Smooth muscle cell of the umbilical artery (primary cell): ENCODE results near the gene NEK3. TPM values are rescaled to one million over a fixed set of nuclear protein-coding genes. Genes with fewer than 3 reads are reported as not detected.

Source experiments
- total RNA-seq: library from RNA; depleted of rRNA; stranded (reverse); fragments of >200 nt; gene quantifications from 2 replicates; pipeline ENCODE4 v1.2.3, GENCODE V29; 2014

NEK3 gene, protein sequence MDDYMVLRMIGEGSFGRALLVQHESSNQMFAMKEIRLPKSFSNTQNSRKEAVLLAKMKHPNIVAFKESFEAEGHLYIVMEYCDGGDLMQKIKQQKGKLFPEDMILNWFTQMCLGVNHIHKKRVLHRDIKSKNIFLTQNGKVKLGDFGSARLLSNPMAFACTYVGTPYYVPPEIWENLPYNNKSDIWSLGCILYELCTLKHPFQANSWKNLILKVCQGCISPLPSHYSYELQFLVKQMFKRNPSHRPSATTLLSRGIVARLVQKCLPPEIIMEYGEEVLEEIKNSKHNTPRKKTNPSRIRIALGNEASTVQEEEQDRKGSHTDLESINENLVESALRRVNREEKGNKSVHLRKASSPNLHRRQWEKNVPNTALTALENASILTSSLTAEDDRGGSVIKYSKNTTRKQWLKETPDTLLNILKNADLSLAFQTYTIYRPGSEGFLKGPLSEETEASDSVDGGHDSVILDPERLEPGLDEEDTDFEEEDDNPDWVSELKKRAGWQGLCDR
- total RNA-seq, result 8.0 and 13.1 TPM in 2 replicates

DNA sequence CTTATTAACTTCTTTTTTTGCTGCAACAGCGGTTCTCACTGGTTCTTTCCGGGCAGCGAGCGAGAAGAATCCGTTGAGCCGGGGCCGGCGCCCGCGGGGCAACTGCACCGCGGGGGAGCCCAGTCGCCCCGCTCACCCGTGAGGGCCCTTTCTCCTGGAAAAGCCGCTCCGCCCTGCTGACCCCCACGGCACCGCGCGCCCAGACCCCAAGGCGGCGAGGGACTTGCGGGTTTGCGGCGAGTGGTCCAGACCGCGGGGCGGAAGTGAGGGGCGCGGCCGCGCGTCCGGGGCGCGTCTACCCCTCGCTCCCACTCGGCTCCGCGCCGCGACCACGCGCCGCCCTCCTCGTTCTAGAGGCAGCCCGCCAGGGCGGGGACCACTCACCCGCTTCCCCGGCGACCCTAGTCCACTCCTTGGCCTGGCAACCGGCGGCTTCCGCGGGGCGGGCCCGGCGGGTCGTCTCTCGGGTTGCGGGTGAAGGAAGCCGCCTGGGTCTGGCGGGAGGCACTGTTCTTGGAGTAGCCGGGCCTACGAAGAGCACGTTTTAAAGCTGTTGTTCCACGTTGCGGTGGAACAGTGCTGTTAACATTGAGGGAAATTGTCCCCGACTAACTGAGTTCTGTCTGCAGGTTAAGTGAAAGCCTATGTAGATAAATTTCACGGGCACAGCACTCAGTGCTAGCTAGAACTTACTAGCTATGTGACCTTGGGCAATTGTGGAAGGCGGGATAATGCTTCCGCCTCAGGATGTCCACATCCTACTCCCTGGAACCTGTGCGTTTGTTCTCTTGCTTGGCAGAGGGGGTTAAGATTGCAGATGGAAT is at the start of gene NEK3:
NEK3 (minus strand) TSS at position 439 of the 824 bp plus-strand sequence. CDS start 3,406 bp downstream, outside the sequence.

DNA sequence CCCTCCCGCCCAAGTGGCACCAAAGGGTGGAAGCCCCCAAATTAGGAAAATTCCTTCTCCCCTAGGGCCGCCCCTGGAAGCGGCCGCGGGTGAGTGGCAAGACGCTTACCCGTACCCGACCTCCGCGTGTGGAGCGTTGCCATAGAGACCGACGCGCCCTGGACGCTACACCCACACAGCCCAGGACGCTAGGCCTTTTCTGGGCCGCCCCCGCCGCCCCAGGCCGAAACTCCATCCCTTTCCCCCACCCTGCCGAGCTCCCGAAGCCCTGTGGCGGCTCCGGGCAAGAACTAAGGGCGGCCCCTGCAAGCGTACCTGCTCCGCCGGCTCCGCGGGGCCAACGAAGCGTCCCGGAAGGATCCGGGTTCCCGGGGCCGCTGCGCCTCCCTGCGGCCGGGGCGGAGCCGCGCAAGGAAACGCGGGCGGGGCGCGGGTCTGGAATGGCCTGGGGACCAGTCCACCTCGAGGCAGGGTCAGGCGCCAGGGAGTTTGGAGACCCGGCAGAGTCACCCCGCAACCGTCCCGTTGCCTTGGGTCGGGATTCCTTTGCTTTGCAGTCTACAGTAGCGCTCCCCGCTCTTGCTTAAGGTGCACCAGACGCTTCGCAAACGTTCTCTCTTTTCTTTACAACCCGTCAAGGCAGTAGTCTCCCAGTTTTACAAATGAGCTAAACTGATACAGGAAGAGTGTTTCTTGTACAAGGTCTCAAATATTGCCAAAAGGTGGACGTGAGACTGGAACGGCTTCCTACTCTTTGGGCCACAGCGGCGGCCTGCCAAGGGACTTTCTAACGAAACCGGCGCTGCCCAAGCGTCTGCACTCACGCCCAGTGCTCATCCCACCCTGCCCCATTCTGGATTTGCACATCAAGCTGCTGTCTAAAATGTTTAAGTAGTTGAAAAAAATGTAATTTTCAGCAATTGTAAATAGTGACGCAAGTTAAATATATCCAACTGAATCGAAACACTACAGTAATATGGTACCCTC is 30.4 kb downstream of the NEK3 start, which contains the start of gene NEK5:
NEK5 (minus strand) TSS at position 360 of the 987 bp plus-strand sequence. CDS start 1,591 bp downstream, outside the sequence.

Other genes starting within 250 kb of the NEK3 start
- gene ATP7B, start 148.1 kb downstream of the NEK3 start, total RNA-seq, result 5.3 and 8.9 TPM in 2 replicates
- gene ALG11, start 147.2 kb downstream of the NEK3 start, total RNA-seq, result 35.2 and 57.3 TPM in 2 replicates
- gene UTP14C, start 134.9 kb downstream of the NEK3 start, total RNA-seq, result 29.1 and 30.5 TPM in 2 replicates
- gene NEK5, start 30.5 kb downstream of the NEK3 start, total RNA-seq, result 0.51 and 0.59 TPM in 2 replicates
- 10.1 and 12.1 TPM in 2 replicates for gene THSD1, start 246.6 kb upstream of the NEK3 start, total RNA-seq